GM19397 (cell line): ENCODE measurements around the gene ANKS1B.
A peak's percentile ranks its signal among the peaks of the same experiment; 100 is the strongest.

Experiments used
- ATAC-seq: cut with Tn5 transposase; IDR thresholded peaks from one replicate; pipeline ENCODE4 v1.9.1; 2021; ENCODE audit warnings: mild to moderate bottlenecking, moderate library complexity; ENCODE audit not compliant: unreplicated experiment

The ANKS1B gene

DNA sequence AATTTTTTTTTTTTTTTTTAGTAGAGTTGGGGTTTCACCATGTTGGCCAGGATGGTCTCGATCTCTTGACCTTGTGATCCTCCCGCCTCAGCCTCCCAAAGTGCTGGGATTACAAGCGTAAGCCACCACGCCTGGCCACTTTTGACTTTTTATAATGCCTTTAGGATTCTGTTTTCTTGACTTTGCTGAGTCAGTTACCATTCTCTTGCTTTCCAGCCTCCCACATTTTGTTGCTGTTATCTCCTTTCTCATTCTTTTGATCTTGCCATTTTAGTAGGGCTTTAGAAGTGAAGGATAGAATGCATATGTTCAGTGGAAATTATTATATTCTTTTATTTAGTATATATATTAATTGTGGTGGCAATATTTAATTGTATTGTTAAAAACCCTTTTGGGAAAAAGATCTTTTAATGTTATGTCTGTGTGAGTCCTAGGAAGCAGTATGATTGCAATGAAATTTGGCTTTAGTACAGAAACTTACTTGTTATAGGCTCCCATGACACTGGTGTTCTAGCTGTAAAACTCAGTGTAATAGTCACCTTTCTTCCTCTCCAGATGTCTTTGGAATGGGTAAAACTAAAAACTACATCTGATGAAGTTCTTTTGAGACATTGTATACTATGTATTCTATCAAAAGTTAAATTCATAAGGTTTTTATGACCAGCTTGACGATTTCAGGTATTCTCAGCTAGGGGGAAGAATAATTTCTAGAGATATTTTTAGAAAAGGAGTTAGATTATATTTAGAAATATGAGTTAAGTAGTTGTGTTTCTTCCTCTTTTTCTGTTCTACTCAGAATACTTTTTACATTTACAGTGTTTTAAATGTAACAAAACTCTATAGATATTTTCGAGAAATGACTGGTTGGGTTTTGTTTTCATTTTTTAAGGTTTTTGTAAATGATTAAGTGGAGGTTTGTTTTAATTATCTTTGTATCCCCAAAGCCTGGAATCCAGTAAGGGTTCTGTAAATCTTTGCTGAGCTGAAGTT lies 1264.9 kb downstream of the ANKS1B start:
- ATAC-seq = no peak

DNA sequence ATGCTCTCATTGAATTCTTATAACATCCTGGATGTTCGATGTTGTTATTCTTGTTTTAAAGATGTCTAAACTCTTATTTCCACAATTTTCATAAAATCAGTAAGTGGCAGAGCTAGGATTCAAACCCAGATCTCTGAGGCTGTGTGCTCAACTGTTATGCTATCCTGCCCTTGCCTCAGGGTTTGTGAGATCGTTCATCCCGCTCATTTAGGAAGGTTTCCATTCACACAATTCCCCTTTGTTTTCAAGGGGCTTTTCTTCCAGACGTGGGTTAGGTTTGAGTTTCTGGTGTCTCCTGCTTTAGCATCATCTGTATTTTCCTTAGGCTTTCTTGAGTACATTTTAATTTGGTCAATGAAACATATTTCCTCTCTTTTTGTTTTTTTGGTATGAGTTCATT lies 1270.3 kb downstream of the ANKS1B start:
- no peak for ATAC-seq

GRCh38 chr12:98709022-98709421 lies 1275.7 kb downstream of the ANKS1B start:
- no peak for ATAC-seq

- ATAC-seq = no peak
Observed at GRCh38 chr12:98701166-98701565, 1283.6 kb downstream of the ANKS1B start.

GRCh38 chr12:98699586-98699985 lies 1285.2 kb downstream of the ANKS1B start:
- no peak for ATAC-seq

DNA sequence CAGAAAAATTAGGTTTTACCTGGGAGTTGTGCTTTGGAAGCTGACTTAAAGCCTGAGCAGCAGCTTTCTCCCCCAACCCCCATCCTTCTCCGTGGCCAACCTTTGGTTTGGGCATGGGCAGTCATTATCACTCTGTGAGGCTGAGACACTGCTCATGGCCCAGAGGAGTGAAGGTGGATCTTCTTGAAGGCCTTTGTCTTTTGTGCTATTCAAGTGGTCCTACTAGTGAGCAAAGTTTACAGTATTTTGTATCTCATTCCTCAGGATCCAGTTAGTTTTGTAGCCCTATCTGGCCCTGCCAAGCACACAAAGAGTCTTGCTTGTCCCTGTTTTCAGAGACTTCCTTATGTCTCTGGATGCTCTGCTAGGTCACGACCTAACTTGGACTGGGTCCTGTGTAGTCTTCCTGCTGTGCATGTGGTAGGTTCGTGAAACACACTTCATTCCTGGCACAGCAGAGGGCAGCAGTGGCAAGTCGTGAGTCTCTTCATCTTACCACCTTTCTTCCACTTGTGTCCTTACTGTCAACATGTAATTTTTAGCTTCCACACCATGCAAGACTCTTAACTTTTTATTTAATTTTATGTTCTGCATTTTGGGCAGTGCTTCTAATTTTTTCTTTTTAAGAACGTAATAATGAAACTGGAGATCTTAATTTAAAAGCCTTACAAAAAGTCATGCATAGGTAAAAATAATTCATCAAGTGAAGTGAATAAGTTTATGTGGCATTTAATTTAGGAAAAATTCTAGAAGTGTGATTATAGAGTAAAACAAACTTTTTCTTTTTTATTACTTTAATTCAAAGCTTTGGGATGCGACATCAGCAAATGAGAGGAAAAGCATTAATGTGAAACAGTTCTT lies 1285.9 kb downstream of the ANKS1B start:
- ATAC-seq = peak; percentile 95

- no peak for ATAC-seq
Observed at GRCh38 chr12:98697209-98697608, 1287.5 kb downstream of the ANKS1B start.

GRCh38 chr12:98696036-98696646 lies 1288.6 kb downstream of the ANKS1B start:
- no peak for ATAC-seq

DNA sequence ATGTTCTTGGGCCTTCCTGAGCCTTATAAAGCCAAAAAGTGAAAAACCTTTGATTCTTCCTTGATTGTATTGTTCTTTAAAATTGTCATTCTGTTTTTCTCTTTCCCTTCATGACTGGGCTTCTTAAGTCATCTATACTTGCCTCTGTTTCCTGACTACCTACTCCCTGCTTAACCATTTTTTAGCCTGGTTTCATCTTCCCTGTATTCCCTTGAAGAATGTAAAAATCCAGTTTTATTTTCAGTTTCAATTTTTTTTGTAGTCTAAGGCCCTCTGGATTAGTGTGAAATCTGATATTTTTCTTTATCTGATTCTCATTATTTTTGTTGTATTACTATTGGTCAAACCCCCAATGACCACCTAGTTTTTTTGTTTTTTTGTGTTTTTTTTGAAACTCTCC lies 1293.4 kb downstream of the ANKS1B start:
- no peak for ATAC-seq

GRCh38 chr12:98686603-98687002 lies 1298.1 kb downstream of the ANKS1B start:
- ATAC-seq = no peak
